Stimulated activated CD4-positive, alpha-beta T cell treated with anti-CD3 and anti-CD28 coated beads, TNF-alpha, amount 100 ng/mL, for 1 hour (primary cell): Measurements from ENCODE around the gene CDADC1.

ENCODE experiments used
- DNase-seq, 3 donors: peaks; one replicate each; pipeline ENCODE4 v3.0.0-alpha.2; 2020; ENCODE audit warnings: low read depth in 3 of 3, low spot score in 1 of 3

Gene CDADC1

GRCh38 chr13:49247643-49248621 lies at the start of gene CDADC1:
CDADC1 (plus strand) TSS chr13:49247925; CDS start chr13:49248038, 113 bp downstream.
- peak; percentile 44 to 77 (median 57) for DNase-seq

DNA sequence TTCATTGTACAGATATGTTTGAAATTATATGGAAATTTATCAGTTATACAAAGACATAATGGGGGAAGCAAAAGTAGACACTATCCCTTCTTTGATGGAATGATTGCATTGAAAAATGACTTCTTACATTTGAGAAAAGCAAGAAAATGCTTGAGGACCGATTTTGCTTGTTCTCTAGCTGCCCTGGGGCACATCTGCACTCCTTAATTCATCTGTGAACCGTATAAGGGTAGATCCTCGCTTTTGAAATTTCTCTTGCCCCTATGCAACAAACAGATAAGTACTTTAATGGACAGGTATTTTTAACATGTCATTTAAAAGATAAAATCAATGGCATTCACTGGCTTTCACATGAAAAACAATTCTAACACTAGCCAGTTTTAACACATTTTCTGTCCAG lies 41.1 kb upstream of the CDADC1 start:
- no peak for DNase-seq

GRCh38 chr13:49208619-49209018 lies 39.1 kb upstream of the CDADC1 start:
- DNase-seq: no peak

GRCh38 chr13:49210114-49210513 lies 37.6 kb upstream of the CDADC1 start:
- DNase-seq: no peak

GRCh38 chr13:49210669-49211068 lies 37.1 kb upstream of the CDADC1 start:
- DNase-seq: no peak

DNA sequence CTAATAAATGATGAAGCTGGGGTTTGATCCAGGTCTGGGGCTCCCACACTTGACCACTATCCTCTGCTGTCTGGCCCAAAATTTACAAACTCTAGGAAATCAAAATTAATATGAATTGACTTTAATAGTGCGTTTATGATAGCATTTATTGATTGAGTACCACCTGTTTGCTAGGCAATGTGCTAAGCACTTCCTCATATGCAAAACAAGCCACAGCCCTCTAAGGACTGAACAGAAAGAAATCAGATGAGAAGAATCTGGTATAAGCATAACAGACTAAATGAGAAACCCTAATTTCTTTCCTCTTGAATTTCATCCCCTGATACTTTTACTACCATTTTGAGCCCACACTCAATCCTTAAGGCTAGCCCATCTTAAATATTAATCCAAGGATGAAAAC lies 34.2 kb upstream of the CDADC1 start:
- no peak for DNase-seq

GRCh38 chr13:49213997-49214916 lies 33.5 kb upstream of the CDADC1 start:
- no peak for DNase-seq

DNA sequence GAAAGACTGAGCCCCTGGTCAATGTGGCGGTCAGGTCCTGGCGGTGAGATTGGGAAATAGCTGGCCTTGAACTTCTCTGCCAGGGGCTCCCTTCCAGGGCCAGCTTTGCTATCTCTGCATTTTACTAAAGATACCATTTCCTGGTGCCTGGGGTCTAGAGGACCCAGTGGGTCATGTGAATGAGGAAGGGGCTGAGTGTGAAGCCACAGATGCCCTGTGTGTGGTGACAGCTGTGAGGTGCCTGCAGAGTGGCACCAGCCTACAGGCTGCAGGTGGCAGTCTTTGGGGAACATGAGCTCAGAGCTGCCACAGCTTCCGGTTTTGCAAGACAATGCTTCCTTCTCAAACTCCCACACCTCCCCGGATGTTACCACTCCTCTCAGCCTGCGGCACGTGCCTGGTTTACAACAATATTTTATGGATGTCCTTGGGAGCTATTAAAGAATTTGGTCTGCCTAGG lies 32.8 kb upstream of the CDADC1 start:
- DNase-seq: no peak

GRCh38 chr13:49216334-49216733 lies 31.4 kb upstream of the CDADC1 start:
- DNase-seq: no peak

DNA sequence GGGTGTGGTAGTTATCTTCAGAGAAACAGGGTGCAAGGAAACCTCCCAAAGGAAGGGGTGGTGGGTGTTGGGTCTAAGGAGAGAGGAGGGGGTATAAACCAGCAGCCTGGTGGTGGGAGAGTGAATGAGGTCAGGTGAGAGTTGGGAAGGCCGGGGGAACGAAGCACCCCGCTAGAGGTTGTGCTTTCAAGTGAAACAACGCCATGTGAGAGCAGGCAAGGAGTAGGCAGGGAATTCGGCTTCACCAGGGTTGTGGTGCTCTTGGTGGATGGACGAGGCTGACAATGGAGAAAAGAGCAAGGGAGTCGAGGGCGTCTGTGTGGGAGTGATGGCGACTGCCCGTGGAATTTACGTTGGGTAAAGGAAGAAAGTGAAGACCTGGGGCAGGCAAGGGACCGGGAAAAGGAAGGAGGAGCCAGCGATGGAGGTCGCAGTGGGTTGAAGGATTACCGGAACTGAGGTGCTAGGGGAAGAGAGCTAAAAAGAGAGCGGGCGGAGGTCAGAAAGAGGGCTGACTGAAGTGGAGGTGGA lies 29.7 kb upstream of the CDADC1 start:
- DNase-seq: no peak

GRCh38 chr13:49218493-49219051 lies 29.2 kb upstream of the CDADC1 start:
- DNase-seq: no peak

DNA sequence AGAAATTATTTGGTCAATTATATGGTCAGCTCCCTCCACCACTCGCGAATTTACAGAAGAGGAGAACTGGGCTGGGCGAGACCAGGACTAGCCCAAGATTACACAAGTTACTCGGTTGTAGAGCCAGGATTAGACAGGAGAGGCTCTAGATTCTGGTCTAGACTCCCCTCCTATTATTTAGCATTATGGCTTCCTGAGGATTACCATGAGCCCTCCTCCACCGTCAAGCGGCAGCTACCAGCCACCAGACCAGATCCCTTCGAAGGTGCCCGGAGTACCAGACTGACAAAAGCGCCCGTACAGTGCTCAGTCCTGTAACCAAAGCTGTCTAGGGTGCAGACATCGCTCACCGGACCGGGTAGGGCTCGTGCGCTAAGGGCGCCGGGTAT lies 28.1 kb upstream of the CDADC1 start:
- DNase-seq: no peak

DNA sequence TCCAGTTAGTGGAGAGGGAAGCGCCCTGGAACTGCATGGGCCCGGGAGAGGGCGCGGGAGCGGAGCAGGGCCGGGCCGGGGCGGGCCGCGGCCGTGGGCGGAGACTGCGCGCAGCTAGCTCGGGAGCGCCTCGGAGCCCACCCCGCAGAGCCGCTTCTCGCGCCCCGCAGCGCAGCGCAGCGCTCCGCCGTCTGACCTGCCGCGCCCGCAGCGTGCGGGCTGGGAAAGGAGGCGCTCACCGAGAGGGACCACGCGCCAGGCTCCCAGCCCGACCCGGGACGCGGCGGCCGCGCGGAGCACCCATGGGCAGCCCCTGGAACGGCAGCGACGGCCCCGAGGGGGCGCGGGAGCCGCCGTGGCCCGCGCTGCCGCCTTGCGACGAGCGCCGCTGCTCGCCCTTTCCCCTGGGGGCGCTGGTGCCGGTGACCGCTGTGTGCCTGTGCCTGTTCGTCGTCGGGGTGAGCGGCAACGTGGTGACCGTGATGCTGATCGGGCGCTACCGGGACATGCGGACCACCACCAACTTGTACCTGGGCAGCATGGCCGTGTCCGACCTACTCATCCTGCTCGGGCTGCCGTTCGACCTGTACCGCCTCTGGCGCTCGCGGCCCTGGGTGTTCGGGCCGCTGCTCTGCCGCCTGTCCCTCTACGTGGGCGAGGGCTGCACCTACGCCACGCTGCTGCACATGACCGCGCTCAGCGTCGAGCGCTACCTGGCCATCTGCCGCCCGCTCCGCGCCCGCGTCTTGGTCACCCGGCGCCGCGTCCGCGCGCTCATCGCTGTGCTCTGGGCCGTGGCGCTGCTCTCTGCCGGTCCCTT lies 27.5 kb upstream of the CDADC1 start, which contains the start of gene MLNR:
TSS of gene MLNR (plus strand) at position 303 of the 820 bp plus-strand sequence. CDS start at position 303, 0 bp downstream.
- DNase-seq: peak in 1 of 3 donors; percentile 30

GRCh38 chr13:49220856-49221589 lies 26.7 kb upstream of the CDADC1 start:
- DNase-seq: no peak

DNA sequence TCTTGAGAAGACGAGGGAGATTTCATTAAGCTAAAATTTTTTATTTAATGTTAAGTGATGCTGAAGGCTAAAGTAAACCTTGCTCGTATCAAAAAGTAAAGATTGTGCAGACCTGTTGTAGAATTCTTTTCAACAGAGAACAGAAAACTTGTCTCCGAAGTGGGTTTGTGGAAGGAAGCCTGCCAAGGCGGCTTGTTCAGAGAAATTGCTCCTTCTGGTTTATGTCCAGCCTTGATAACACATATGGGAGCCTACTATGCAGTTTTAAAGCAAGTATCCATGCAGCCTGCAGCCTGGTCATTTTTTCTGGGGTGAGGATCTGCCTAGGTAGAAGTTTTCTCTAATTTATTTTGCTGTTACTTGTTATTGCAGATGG lies 26.1 kb upstream of the CDADC1 start:
- no peak for DNase-seq

- no peak for DNase-seq
These were observed 22.3 kb upstream of the CDADC1 start for GRCh38 chr13:49225223-49226042.

DNA sequence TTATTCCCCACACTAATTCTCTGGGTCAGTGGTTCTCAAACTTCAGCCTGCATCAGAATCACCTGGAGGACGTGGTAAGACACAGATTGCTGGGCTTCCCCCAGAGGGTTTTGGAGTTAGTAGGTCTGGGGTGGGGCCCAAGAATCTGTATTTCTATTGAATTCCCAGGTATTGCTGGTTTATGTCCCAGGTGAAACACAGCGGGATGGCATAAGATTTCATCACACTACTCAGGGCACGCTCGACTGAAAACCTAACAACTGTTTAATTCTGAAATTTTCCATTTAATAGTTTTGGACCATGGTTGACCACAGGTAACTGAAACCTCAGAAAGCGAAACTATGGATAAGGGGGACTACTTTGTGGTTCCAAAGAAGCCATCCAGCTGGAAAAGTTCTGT lies 21.1 kb upstream of the CDADC1 start:
- no peak for DNase-seq

DNA sequence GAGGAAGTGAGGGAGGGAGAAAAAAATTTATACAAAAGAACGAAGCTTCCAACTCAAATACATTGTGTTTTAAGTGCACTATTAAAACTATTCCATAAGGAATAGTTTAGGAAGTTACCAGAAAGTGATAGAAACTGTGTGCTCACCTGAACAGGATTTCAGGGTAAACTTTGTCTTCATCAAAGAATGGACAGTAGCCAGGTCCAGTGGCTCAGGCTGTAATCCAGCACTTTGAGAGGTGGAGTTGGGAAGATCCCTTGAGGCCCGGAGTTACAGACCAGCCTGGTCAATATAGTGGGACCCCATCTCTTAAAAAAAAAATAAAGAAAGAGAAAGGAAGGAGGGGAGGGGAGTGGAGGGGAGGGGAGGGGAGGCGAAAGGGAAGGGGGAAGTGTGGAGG lies 13.0 kb upstream of the CDADC1 start:
- no peak for DNase-seq
